GM18505 (cell line): ENCODE measurements around the gene TBX4.
"Not testable (repeated sequence)": the region's sequence is repeated elsewhere in the genome, so short reads cannot be mapped to it uniquely, and the experiment has no call there.

Experiments used
- ATAC-seq: cut with Tn5 transposase; IDR thresholded peaks from one replicate; pipeline ENCODE4 v1.9.1; 2021; ENCODE audit not compliant: unreplicated experiment
- POLR2A ChIP-seq: IDR thresholded peaks from 4 replicates; pipeline ENCODE4 v1.6.1; 2011; ENCODE audit warnings: borderline replicate concordance; ENCODE audit not compliant: insufficient read depth, insufficient read length; ENCODE audit errors: extremely low read depth

The TBX4 gene

DNA sequence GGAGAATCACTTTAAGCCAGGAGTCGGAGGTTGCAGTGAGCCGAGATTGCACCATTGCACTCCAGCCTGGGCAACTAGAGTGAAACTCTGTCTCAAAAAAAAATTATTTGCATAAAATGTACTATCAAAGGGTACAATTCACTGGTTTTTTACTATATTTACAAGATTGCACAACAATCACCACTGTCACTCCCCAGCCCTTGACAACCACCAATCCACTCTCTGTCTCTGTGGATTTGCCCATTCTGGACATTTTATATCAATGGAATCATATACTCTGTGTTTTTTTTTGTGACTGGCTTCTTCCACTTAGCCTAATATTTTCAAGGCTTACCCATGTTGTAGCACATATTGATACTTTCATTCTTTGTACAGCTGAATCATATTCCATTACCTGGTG lies 33.8 kb upstream of the TBX4 start:
- TF ChIP-seq POLR2A: no peak
- no peak for ATAC-seq

DNA sequence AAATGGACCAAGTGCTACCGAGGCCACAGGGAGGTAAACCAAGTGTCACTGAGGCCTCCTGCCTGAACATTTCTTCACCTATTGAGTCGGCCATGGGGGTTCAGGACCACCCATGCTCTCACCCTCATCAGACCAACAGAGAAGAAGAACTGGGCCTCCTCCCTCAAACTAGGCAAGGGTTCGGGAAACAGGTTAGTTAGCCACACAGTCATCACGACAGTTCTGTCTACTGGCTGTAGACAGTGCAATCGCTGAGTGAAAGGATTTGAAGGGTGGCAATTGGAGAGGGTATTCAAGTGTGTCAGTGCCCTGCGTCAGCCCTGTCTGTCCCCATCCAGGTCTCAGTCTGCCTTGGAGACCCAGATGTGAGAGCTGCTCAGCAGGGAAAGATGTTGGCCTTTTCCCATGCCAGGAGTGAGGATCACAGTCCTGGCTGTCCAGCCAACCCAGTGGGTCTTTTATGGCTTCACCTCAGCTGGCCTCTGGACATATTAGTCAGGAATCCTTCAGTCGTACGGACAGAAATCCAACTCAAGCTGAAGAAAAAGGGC lies 32.7 kb upstream of the TBX4 start:
- ATAC-seq: no peak
- no peak for TF ChIP-seq POLR2A

DNA sequence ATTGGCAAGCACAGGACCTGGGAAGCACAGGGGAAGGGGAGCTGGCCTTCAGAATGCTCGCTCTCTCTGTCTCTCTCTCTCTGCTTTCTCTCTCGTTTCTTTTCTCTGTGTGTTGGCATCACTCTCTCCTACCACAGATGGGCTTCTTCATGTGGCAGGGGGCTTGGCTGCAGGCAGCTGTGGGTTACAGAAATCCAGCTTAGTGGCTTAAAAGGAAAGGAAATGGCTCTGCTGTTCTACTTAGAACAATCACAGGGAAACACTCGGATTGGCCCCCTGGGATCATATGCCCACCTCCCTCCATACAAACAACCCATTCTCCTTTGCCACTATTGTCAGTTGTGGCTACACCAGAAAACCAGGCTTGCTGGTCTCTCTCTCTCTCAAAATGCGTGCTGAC lies 32.2 kb upstream of the TBX4 start:
- TF ChIP-seq POLR2A: no peak
- ATAC-seq: no peak

DNA sequence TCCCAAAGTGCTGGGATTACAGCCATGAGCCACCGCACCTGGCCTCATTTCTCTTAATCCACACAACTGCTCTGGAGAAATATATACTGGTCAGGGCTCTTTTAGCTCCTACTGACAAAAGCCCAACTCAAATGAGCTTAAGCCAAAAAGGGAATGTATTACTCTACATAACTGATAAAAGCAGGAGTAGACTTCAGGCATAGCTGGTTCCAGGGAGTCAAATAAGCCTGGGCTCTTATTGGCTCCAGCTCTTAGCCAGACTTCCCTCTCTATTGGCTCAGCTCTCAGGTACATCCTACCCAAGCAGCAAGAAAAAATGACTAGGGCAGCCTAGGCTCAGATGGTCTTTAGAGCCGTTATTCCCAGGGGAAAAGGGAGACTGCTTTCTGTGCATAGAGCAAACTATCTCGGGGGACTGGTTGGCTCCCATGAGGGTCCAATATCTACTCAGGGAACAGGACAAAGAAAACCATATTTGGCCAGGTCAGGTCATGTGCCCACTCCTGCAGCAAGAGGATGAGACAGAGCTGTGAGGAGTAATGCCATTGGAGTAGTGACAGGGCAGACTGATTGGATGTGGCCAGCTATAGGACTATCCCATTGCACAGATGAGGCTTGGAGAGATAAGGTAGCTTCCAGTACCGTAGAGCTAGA lies 31.4 kb upstream of the TBX4 start:
- ATAC-seq: no peak
- no peak for TF ChIP-seq POLR2A

DNA sequence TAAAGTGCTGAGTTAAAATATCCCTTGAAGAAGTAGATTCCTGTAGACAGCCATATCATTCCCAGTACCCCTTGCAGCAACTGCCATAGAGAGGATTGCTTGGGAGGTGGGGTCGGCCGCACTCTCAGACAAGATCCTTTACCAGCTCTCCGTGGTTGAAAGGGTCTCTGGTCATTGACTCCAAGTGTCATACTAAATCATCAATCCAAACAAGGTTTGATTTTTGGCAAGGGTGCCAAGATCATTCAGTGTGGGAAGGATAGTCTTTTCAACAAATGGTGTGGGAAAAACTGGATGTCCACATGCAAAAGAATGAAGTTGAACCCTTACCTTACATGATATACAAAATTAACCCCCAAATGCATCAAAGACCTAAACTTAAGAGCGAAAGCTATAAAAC lies 30.8 kb upstream of the TBX4 start:
- no peak for TF ChIP-seq POLR2A
- no peak for ATAC-seq

DNA sequence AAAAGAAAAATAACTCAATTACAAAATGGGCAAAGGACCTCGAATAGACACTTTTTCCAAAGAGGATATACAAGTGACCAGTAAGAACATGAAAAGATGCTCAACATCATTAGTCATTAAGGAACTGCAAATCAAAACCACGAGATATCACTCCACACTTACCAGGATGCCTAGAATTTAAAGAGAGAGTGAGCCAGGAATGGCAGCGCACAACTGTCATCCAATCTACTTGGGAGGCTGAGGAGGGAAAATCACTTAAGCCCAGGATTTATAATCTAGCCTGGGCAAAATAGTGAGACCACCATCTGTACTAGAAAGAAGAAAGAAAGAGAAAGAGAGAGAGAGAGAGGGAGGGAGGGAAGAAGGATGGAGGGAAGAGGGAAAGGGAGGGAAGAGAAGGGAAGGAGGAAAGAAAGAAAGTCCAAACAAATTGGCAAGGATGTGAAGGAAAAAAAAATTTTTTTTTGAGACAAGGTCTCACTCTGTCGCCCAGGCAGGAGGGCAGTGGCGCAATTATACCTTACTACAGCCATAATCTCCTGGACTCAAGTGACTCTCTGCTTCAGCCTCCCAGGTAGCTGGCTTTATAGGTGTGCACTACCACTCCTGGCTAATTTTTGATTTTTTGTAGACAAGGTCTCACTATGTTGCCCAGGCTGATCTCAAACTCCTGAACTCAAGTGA lies 30.0 kb upstream of the TBX4 start:
- no peak for TF ChIP-seq POLR2A
- no peak for ATAC-seq

DNA sequence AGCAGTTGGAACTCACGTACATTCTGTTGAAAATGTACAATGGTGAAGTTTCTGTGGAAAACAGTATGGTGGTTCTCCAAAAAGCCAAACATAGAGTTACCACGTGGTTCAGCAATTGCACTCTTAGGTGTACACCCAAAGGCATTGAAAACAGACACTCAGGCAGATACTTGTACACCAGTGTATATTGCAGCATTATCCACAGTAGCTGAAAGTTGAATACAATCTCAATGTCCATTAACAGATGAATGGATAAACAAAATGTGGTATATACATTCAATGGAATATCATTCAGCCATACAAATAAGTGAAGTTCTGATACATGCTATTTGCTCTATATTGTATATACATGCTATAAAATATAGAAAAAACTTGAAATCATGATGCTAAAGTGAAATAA lies 29.4 kb upstream of the TBX4 start:
- ATAC-seq: no peak
- no peak for TF ChIP-seq POLR2A

DNA sequence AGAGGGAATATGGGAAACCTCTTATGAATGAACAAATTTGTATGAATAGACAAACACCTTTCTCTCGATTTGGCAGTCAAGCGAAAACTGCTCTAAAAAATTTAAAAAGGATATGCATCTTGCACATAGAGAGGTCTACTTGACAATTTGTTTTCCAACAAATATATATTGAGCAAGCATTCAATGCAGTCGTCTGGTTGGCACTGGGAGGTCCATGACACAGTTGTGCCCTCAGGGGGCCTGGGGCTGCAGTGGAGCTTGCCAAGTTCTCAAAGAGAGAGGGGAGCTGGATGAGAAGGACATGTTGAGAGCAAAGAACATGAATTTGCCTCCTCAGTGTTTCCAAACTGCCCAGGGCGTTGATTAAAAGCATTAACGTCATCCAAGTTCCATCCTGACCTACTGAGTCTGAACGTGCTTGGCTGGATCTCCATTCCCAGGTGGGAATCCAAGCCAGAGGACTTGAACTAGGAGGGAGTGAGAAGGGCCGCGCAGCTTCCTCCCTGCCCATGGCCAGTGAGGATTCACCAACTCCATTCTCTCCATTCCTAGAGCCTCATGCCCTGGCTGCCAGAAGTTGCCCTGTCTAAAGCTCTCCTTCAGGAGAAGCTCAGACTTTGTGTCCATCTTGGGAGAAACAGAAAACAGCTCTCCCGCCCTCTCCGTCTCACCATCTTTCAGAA lies 28.1 kb upstream of the TBX4 start:
- TF ChIP-seq POLR2A: no peak
- no peak for ATAC-seq

DNA sequence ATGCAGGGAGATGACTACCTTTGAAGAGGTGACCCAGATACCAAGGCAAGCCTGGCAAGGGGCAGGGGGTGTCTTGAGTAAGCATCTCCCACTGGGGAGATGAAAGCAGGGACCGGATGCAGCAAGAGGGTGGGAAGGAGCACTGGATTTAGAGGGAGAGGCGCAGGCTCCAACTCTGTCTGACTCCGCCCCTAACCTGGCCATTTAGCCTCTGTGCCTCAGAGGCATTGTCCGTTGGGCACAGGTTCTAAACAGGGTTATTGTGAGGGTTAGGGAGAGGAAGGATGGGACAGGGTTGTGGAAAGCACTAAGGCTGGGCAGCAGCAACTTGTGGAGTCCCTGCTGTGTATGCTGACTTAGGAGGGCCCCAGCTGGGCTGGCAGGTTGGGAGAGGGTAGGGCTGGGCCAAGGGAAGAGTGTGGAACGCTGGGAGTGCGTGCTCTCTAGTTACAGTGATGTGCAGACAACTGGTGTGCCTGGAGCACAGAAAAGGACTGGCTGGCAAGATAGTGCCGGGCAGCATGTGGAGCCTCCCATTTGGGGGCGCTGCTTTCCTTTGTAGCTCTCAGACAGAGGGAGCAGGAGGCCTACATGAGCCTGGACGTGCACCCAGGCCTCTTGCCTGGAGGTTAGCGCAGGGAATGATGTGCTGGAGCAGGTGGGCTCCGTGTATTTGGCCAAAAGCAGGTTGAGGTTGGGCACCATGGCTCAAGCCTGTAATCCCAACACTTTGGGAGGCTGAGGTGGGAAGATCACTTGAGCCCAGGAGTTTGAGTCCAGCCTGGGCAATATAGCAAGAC lies 26.3 kb upstream of the TBX4 start:
- ATAC-seq: no peak

DNA sequence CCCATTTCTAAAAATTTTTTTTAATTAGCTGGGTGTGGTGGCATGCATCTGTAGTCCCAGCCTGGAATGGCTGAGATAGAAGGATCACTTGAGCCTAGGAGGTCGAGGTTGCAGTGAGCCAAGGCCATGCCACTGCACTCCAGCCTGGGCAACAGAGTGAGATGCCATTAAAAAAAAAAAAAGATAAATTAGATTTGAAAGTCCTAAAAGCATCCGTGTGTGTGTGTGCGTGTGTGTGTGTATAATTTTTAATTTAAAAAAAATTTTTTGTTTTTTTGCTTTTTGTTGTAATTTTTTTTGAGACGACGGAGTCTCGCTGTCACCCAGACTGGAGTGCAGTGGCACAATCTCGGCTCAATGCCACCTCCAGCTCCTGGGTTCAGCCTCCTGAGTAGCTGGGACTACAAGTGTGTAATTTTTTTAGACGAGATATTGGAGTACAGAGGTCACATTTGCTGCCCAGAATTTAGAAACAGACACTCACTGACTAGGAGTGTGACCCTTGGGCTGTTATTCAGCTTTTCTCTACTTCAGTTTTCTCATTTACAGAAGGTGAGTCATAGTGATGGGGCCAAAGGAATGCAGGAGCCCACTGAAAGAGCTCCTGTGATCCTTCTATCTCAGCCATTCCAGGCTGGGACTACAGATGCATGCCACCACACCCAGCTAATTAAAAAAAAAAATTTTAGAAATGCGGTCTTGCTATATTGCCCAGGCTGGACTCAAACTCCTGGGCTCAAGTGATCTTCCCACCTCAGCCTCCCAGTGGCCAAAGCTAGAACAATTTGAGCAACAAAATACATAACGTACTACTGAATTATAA lies 25.5 kb upstream of the TBX4 start:
- ATAC-seq: no peak
- TF ChIP-seq POLR2A: no peak

More for the DNA sequence above, 26.3 kb upstream of the TBX4 start:
- no peak for TF ChIP-seq POLR2A

DNA sequence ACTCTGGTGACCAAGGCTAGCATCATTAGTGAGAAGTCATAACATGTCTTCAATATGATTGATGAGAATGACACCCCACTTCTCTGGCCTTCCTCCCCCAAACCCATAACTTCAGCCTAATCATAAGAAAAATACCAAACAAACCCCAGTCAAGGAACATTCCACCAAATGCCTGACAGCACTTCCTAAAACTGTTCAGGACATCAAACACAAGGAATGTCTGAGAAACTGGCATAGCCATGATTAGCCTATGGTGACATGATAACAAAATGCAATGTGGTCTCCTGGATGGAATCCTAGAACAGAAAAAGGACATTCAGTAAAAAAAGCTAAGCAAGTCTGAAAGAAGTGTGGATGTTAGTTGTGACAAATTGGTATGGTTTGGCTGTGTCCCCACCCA lies 24.7 kb upstream of the TBX4 start:
- ATAC-seq: no peak
- TF ChIP-seq POLR2A: no peak

DNA sequence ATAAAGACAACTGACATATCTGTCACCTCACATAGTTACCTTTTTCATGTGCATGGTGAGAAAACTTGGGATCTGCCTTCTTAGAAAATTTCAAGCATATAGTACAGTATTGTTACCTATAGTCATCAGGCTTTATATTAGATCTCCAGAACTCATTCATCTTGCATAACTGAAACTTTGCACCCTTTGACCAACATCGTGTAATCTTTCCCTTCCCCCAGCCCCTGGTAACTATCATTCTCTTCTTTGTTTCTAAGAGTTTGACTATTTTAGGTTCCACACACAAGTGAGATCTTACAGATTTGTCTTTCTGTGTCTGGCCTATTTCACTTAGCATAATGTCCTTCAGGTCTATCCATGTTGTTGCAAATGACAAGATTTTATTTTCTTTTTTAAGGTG lies 22.9 kb upstream of the TBX4 start:
- no peak for TF ChIP-seq POLR2A

DNA sequence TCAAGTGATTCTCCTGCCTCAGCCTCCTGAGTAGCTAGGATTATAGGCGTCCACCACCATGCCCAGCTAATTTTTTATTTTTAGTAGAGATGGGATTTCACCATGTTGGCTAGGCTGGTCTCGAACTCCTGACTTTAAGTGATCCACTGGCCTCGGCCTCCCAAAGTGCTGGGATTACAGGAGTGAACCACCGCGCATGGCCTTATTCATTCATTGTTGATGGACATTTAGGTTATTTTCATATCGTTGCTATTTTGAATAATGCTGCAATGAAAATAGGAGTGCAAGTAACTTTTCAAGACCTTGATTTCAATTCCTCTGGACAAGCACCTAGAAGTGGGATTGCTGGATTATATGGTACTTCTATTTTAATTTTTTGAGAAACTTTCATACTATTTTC lies 22.4 kb upstream of the TBX4 start:
- not testable (repeated sequence) for ATAC-seq

More for the DNA sequence above, 22.9 kb upstream of the TBX4 start:
- ATAC-seq: no peak
